Fibroblast of lung (primary cell): ENCODE measurements around the gene MYL3.

ENCODE experiments used
- EZH2 ChIP-seq: IDR thresholded peaks from 2 replicates; pipeline ENCODE4 v1.5.1; 2012; ENCODE audit warnings: low read length, control low read depth, mild to moderate bottlenecking; ENCODE audit errors: missing control alignments
- TF ChIP-seq, protein P1 (sequence below), 2 donors: IDR thresholded peaks in 1 of 2; conservative IDR thresholded peaks in 1 of 2; 1 replicate in 1 of 2; 2 replicates in 1 of 2; pipeline ENCODE4 v1.5.1; 2011 to 2012; ENCODE audit warnings: low read length in 2 of 2, control low read depth in 1 of 2, inconsistent platforms in 1 of 2, low read depth in 1 of 2, mild to moderate bottlenecking in 1 of 2

GRCh38 chr3:46901591-46902187 is 38.4 kb upstream of the MYL3 start:
- TF ChIP-seq, protein P1, sequence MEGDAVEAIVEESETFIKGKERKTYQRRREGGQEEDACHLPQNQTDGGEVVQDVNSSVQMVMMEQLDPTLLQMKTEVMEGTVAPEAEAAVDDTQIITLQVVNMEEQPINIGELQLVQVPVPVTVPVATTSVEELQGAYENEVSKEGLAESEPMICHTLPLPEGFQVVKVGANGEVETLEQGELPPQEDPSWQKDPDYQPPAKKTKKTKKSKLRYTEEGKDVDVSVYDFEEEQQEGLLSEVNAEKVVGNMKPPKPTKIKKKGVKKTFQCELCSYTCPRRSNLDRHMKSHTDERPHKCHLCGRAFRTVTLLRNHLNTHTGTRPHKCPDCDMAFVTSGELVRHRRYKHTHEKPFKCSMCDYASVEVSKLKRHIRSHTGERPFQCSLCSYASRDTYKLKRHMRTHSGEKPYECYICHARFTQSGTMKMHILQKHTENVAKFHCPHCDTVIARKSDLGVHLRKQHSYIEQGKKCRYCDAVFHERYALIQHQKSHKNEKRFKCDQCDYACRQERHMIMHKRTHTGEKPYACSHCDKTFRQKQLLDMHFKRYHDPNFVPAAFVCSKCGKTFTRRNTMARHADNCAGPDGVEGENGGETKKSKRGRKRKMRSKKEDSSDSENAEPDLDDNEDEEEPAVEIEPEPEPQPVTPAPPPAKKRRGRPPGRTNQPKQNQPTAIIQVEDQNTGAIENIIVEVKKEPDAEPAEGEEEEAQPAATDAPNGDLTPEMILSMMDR (conservative IDR thresholded peaks at IDR 0.05 in 1 of 2, IDR thresholded peaks at IDR 0.05 in 1 of 2; ENCODE audit: low read depth in 1 of 2, low read length in 2 of 2) = no peak
- no peak for TF ChIP-seq EZH2
